Endothelial cell of hepatic sinusoid (primary cell): ENCODE results near the gene RHBDD1.

Experiments used
- in situ Hi-C: cut with HindIII; loops from 2 replicates; pipeline ENCODE4 v1.10.0; 2017; ENCODE audit warnings: low sequenced_read_pairs

Gene RHBDD1

GRCh38 chr2:227020416-227020815 lies 184.6 kb downstream of the RHBDD1 start:
- in situ Hi-C loops = no loop called here

- in situ Hi-C loops = no loop called here
Observed at GRCh38 chr2:227022608-227023007, 186.8 kb downstream of the RHBDD1 start.

- in situ Hi-C loops = no loop called here
Observed at GRCh38 chr2:227025510-227025909, 189.7 kb downstream of the RHBDD1 start.

GRCh38 chr2:227029426-227030105 lies 193.7 kb downstream of the RHBDD1 start:
- in situ Hi-C loops = no loop called here

- in situ Hi-C loops = no loop called here
Observed at GRCh38 chr2:227030789-227031188, 194.9 kb downstream of the RHBDD1 start.

GRCh38 chr2:227031379-227031778 lies 195.5 kb downstream of the RHBDD1 start:
- in situ Hi-C loops = no loop called here

- in situ Hi-C loops = no loop called here
Observed at GRCh38 chr2:227033471-227034148, 197.8 kb downstream of the RHBDD1 start.

- in situ Hi-C loops = no loop called here
Observed at GRCh38 chr2:227035711-227036367, 200.0 kb downstream of the RHBDD1 start.

GRCh38 chr2:227036527-227036926 lies 200.7 kb downstream of the RHBDD1 start:
- in situ Hi-C loops = no loop called here

- in situ Hi-C loops = no loop called here
Observed at GRCh38 chr2:227038550-227039189, 202.8 kb downstream of the RHBDD1 start.

GRCh38 chr2:227043981-227044380 lies 208.1 kb downstream of the RHBDD1 start:
- in situ Hi-C loops = no loop called here
